Measurements from ENCODE around the gene CDKN2B. TPM values are rescaled to one million over a fixed set of nuclear protein-coding genes. Genes with fewer than 3 reads are reported as not detected.

The CDKN2B gene
- total RNA-seq, 1 donor from 2014 or later: 45.2 TPM

DNA sequence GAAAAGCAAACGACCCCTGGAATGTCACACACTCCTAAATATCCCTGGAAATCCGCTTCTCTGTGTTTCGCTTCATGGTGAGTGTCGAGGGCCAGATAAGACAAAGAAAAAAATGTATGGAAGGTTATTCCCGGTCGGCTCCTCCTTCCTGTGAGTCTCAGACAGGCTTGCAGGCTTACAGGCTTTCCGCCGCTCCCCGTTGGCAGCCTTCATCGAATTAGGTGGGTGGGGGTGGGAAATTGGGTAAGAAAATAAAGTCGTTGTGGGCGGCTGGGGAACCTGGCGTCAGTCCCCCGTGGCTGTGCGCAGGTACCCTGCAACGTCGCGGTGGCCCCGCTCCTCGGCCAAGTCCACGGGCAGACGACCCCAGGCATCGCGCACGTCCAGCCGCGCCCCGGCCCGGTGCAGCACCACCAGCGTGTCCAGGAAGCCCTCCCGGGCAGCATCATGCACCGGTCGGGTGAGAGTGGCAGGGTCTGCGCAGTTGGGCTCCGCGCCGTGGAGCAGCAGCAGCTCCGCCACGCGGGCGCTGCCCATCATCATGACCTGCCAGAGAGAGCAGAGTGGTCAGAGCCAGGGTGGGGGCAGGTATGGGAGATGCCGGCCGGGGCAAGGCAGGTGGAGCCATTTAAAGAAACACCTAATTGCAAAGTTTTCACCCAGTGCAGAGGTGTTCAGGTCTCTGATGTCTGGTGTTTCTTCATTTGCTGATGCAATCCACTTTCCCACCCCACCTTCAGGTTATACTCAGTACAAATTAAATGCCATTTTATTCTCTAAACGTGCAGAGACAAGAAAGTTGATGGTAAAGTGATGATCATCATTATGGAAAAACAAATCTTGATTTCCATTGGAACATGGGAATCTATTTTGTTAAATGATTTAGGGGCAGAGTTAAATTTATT lies 3.2 kb downstream of the CDKN2B start:
- H3K4me3 Mint-ChIP-seq: peak overlapping the region; percentile 69
- H3K36me3 Mint-ChIP-seq: peaks cover 10% of the 10 kb centered on the region
- H3K27me3 Mint-ChIP-seq (ENCODE audit: low read depth): peaks cover 27% of the 10 kb centered on the region
- H3K27ac Mint-ChIP-seq: peak overlapping the region; percentile 64
- peaks cover 35% of the 10 kb centered on the region for H3K4me1 Mint-ChIP-seq
- TF ChIP-seq, protein P1, sequence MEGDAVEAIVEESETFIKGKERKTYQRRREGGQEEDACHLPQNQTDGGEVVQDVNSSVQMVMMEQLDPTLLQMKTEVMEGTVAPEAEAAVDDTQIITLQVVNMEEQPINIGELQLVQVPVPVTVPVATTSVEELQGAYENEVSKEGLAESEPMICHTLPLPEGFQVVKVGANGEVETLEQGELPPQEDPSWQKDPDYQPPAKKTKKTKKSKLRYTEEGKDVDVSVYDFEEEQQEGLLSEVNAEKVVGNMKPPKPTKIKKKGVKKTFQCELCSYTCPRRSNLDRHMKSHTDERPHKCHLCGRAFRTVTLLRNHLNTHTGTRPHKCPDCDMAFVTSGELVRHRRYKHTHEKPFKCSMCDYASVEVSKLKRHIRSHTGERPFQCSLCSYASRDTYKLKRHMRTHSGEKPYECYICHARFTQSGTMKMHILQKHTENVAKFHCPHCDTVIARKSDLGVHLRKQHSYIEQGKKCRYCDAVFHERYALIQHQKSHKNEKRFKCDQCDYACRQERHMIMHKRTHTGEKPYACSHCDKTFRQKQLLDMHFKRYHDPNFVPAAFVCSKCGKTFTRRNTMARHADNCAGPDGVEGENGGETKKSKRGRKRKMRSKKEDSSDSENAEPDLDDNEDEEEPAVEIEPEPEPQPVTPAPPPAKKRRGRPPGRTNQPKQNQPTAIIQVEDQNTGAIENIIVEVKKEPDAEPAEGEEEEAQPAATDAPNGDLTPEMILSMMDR (IDR thresholded peaks at IDR 0.05; ENCODE audit: unreplicated experiment): no peak
- no peak for DNase-seq (ENCODE audit: low spot score in 2 of 2, unreplicated experiment in 2 of 2)
- no peaks in the 10 kb centered on the region for H3K9me3 Mint-ChIP-seq

DNA sequence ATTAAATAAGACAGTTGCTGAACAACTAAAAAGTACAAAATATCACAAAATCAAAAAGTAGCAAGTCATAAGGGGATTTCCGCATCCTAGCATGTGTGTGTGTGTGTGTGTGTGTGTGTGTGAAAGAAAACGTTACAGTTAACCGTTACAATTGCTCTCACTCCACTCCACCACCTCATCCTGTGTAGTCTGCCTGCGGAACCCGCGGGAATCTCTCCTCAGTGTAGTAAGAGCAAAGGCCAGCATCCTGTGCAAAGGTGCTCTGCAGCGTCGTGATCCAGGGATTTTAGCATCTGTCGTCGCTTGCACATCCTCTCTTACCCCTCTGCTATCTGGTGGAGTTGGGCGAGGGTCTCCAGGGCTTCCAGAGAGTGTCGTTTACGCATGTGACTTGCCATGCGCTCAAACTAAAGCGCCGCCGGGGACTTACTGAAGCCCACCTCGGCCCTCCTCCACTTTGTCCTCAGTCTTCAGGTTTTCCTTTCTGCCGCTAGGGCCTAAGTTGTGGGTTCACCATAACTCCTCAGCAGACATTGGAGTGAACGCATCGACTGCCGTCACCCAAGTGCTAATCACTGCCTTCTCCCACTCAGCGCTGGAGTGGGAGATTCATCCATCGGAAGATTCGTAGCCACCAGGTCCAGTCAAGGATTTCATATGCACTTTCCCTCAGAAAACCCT lies 3.9 kb downstream of the CDKN2B start:
- H3K27ac Mint-ChIP-seq: peak overlapping the region; percentile 36
- TF ChIP-seq, protein P1 (IDR thresholded peaks at IDR 0.05; ENCODE audit: unreplicated experiment): no peak
- no peaks in the 10 kb centered on the region for H3K9me3 Mint-ChIP-seq
- no peak for DNase-seq (ENCODE audit: low spot score in 2 of 2, unreplicated experiment in 2 of 2)
- H3K27me3 Mint-ChIP-seq (ENCODE audit: low read depth): peaks cover 27% of the 10 kb centered on the region
- H3K36me3 Mint-ChIP-seq: peaks cover 10% of the 10 kb centered on the region
- peaks cover 35% of the 10 kb centered on the region for H3K4me1 Mint-ChIP-seq
- H3K4me3 Mint-ChIP-seq: peak overlapping the region; percentile 69

DNA sequence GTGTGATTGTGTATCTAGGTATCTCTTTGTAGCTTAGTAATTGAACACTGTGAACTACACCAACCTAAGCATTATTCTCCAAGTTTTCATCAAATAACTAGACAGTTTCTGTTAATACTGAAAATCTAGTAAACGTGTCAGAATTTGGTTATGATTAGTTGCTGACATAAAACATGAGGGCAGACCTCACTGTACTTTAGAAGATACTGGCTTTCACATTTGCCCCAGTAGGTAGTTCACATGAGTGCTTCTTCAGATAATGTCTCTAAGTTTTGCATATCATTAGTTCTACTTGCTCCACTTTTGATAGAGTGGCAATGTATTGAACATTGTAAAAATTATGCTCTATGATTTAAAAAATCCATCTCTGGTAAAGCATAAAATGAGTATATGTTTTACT lies 7.1 kb downstream of the CDKN2B start:
- no peaks in the 10 kb centered on the region for H3K9me3 Mint-ChIP-seq
- H3K4me1 Mint-ChIP-seq: peaks cover 26% of the 10 kb centered on the region
- no peak for DNase-seq (ENCODE audit: low spot score in 2 of 2, unreplicated experiment in 2 of 2)
- peaks cover 10% of the 10 kb centered on the region for H3K36me3 Mint-ChIP-seq
- H3K27me3 Mint-ChIP-seq (ENCODE audit: low read depth): peaks cover 29% of the 10 kb centered on the region
- no peak overlapping the region for H3K27ac Mint-ChIP-seq
- TF ChIP-seq, protein P1 (IDR thresholded peaks at IDR 0.05; ENCODE audit: unreplicated experiment): no peak
- no peak overlapping the region for H3K4me3 Mint-ChIP-seq

DNA sequence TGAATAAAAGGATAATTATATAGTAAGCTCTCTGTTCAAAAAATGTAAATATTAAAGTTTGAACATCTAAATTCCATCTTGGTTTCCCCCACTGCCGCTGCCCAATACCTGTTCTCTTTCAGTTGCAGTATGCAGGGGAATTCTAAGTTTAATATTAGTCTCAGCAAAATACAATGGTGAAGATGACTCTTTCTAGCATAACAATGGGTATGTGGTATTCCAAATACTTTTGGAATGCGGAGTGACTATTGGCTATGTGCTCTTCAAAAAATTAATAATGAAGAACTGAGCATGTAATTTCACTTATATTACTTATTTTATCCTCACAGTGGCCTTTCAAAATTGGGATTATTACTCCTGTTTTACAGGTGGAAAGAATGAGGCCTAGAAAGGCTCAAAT lies 11.1 kb downstream of the CDKN2B start:
- H3K4me3 Mint-ChIP-seq: no peak overlapping the region
- H3K9me3 Mint-ChIP-seq: no peaks in the 10 kb centered on the region
- H3K27me3 Mint-ChIP-seq (ENCODE audit: low read depth): peaks cover 7% of the 10 kb centered on the region
- no peaks in the 10 kb centered on the region for H3K36me3 Mint-ChIP-seq
- no peak overlapping the region for H3K27ac Mint-ChIP-seq
- no peak for DNase-seq (ENCODE audit: low spot score in 2 of 2, unreplicated experiment in 2 of 2)
- H3K4me1 Mint-ChIP-seq: peaks cover 15% of the 10 kb centered on the region
- TF ChIP-seq, protein P1 (IDR thresholded peaks at IDR 0.05; ENCODE audit: unreplicated experiment): no peak

DNA sequence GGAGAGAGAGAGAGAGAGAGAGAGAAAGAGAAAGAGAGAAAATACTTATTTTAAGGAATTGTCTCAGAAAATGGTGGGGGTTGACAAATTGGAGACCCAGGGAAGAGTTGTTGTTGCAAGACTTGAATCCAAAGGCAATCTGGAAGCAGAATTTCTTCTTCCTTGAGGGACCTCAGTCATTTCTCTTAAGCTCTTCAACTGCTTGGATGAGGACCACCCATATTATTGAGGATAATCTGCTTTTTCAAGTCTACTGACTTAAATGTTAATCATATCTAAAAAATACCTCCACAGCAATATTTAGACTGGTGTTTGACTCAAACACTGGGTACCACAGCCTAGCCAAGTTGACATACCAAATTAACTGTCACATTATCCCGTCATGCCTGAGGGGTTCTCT lies 11.6 kb downstream of the CDKN2B start:
- no peak overlapping the region for H3K4me3 Mint-ChIP-seq
- no peak for DNase-seq (ENCODE audit: low spot score in 2 of 2, unreplicated experiment in 2 of 2)
- H3K4me1 Mint-ChIP-seq: peaks cover 16% of the 10 kb centered on the region
- H3K27ac Mint-ChIP-seq: no peak overlapping the region
- no peaks in the 10 kb centered on the region for H3K36me3 Mint-ChIP-seq
- TF ChIP-seq, protein P1 (IDR thresholded peaks at IDR 0.05; ENCODE audit: unreplicated experiment): no peak
- H3K27me3 Mint-ChIP-seq (ENCODE audit: low read depth): peaks cover 7% of the 10 kb centered on the region
- no peaks in the 10 kb centered on the region for H3K9me3 Mint-ChIP-seq

All from mesothelial cell of epicardium (in vitro differentiated cells).